Peyer's patch (tissue), 4 donors: Measurements from ENCODE around the gene TFF1.

Source experiments
- POLR2A ChIP-seq, 2 donors: fragments of 450-650 bp; IDR thresholded peaks; one replicate each; pipeline ENCODE4 v1.5.1; 2017; ENCODE audit warnings: antibody characterized with exemption in 2 of 2, mild to moderate bottlenecking in 2 of 2, moderate library complexity in 2 of 2
- TF ChIP-seq, protein P1 (sequence below), 6 experiments: fragments of 450-650 bp in 4 of 6; fragments of 200-600 bp in 2 of 6; sonication (generic) in 1 of 6; IDR thresholded peaks; one replicate each; pipeline ENCODE4 v1.5.1; 2017 to 2019; ENCODE audit warnings: antibody characterized with exemption in 6 of 6, mild to moderate bottlenecking in 3 of 6, moderate library complexity in 1 of 6

DNA sequence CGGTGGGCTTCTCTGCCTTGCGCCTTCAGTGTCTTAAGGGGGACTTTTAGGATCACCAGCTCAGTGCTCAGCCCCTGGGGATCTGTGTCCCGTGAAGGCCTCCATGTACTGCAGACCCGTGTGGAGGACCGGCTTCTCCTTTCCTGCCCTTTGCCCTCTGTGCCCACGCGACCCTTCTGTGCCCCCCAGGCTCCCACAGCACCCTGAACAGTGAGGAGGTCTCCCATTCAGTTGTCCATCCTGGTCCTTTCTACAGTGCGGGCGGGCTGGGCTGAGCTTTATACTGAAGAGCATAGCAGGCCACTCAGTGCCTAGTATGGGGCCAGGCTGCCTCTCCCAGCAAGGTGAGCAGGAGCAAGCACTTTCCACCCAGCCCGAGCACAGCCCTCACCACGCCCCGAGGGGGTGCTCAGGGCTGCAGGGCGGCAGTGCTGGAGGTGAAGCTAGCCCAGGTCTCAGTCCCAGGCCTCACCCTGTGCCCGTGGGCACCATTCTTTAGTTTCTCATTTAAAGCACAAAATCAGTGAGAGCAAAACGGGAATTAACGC is 7.6 kb upstream of the TFF1 start:
- TF ChIP-seq, protein P1, sequence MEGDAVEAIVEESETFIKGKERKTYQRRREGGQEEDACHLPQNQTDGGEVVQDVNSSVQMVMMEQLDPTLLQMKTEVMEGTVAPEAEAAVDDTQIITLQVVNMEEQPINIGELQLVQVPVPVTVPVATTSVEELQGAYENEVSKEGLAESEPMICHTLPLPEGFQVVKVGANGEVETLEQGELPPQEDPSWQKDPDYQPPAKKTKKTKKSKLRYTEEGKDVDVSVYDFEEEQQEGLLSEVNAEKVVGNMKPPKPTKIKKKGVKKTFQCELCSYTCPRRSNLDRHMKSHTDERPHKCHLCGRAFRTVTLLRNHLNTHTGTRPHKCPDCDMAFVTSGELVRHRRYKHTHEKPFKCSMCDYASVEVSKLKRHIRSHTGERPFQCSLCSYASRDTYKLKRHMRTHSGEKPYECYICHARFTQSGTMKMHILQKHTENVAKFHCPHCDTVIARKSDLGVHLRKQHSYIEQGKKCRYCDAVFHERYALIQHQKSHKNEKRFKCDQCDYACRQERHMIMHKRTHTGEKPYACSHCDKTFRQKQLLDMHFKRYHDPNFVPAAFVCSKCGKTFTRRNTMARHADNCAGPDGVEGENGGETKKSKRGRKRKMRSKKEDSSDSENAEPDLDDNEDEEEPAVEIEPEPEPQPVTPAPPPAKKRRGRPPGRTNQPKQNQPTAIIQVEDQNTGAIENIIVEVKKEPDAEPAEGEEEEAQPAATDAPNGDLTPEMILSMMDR (IDR thresholded peaks at IDR 0.05): no peak
- TF ChIP-seq POLR2A (IDR thresholded peaks at IDR 0.05): no peak
